ENCODE measurements around the gene MTRR.

Gene MTRR

DNA sequence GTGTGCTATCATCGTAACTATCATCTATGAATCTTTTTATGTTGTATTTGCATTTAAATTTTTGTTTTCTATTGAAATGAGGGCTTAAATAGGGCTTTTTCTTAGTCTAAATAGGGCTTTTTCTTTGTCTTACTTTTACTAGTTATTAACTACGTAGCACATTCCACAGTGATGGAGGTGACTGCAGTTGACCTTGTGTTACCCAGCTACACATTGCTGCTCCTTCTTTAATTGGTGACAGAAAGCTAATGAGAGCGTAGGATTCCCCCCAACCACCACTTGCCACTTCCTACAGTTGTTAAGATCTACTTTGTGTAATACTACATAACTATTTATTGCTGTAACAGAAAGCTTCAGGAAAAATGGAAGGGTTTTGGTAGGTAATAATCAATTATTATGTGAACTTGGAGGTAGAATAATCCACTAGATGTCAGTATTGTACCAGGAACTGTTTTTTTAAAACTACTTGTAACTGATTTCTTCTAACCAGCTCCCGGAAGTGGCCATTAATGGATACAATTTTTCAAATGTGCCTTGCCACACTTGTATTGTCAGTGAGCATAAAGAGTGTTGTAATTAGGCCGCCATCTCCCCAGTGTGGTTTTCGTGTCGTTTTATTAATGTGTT is 18.0 kb downstream of the MTRR start:
- Histone ChIP-seq H3K9me3 (ENCODE audit: control insufficient read depth, insufficient read depth, low read depth, low read length) (no peaks in the 10 kb centered on the region), H3K4me1 (ENCODE audit: control insufficient read depth, insufficient read depth, low read length) (no peaks in the 10 kb centered on the region), H3K36me3 (ENCODE audit: control insufficient read depth in 2 of 2, insufficient read depth in 1 of 2, low read length in 2 of 2) (peaks cover 59 to 85% of the 10 kb centered on the region in 2 experiments), H3K4me3 (ENCODE audit: low read depth, low read length) (no peak overlapping the region), H3K27ac (ENCODE audit: extremely low read depth, low read depth, low read length) (no peak overlapping the region)
- TF ChIP-seq ZNF239 (tag by site-specific recombination; IDR thresholded peaks at IDR 0.05): no peak
- TF ChIP-seq ZNF677 (tag by site-specific recombination; IDR thresholded peaks at IDR 0.05): no peak
- no peak for TF ChIP-seq ZNF146 (tag by site-specific recombination; IDR thresholded peaks at IDR 0.05)
- no peak for TF ChIP-seq ZNF623 (tag by site-specific recombination; IDR thresholded peaks at IDR 0.05)
- TF ChIP-seq, protein P1, sequence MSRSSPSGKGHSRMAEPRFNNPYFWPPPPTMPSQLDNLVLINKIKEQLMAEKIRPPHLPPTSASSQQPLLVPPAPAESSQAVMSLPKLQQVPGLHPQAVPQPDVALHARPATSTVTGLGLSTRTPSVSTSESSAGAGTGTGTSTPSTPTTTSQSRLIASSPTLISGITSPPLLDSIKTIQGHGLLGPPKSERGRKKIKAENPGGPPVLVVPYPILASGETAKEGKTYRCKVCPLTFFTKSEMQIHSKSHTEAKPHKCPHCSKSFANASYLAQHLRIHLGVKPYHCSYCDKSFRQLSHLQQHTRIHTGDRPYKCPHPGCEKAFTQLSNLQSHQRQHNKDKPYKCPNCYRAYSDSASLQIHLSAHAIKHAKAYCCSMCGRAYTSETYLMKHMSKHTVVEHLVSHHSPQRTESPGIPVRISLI (tag by site-specific recombination; IDR thresholded peaks at IDR 0.05): peak; percentile 39; the same call in 1 of the 2 replicates
- no peak for TF ChIP-seq KLF1 (tag by site-specific recombination; IDR thresholded peaks at IDR 0.05)
- no peak for TF ChIP-seq ZNF121 (tag by site-specific recombination; IDR thresholded peaks at IDR 0.05)
- TF ChIP-seq ZNF660 (tag by site-specific recombination; IDR thresholded peaks at IDR 0.05): 0 out of 2 replicates have a peak, but pooled peaks have one; percentile 40
- no peak for TF ChIP-seq ZNF530 (tag by site-specific recombination; IDR thresholded peaks at IDR 0.05; ENCODE audit: low read depth)
- no peak for TF ChIP-seq SP2 (tag by site-specific recombination; IDR thresholded peaks at IDR 0.05)
- TF ChIP-seq AEBP2 (tag by site-specific recombination; IDR thresholded peaks at IDR 0.05; ENCODE audit: borderline replicate concordance): no peak
- TF ChIP-seq GFI1B (tag by site-specific recombination; IDR thresholded peaks at IDR 0.05): no peak
- 0 out of 2 replicates have a peak, but pooled peaks have one; percentile 11 for TF ChIP-seq CTCF (tag by site-specific recombination; IDR thresholded peaks at IDR 0.05)
- TF ChIP-seq ZNF654 (tag by site-specific recombination; IDR thresholded peaks at IDR 0.05; ENCODE audit: low read depth): peak; percentile 82
- no peak for TF ChIP-seq ZNF830 (tag by site-specific recombination; IDR thresholded peaks at IDR 0.05; ENCODE audit: low read depth)
- ChIA-PET POLR2A (interaction anchor here (1.0 kb wide), 1 partner anchor 18 kb away, joined by 8 read pairs; the partner anchor contains the start of genes FASTKD3 and MTRR), CTCF (interaction anchor here (0.6 to 3.2 kb wide), 22 partner anchors 9 to 1665 kb away, joined by 3 to 32 read pairs (median 4); no protein-coding TSS in a partner anchor)

- Histone ChIP-seq H3K4me3 (ENCODE audit: low read depth, low read length) (no peak overlapping the region), H3K9me3 (ENCODE audit: control insufficient read depth, insufficient read depth, low read depth, low read length) (no peaks in the 10 kb centered on the region), H3K4me1 (ENCODE audit: control insufficient read depth, insufficient read depth, low read length) (no peaks in the 10 kb centered on the region), H3K36me3 (ENCODE audit: control insufficient read depth in 2 of 2, insufficient read depth in 1 of 2, low read length in 2 of 2) (peaks cover 70 to 86% of the 10 kb centered on the region in 2 experiments), H3K27ac (ENCODE audit: extremely low read depth, low read depth, low read length) (no peak overlapping the region)
- CTCF ChIA-PET: interaction anchor here (1.5 to 1.8 kb wide), 2 partner anchors 8 to 39 kb away, joined by 5 read pairs; no protein-coding TSS in a partner anchor
- POLR2A ChIA-PET: no interaction called here
- TF ChIP-seq ZNF19 (tag by site-specific recombination; IDR thresholded peaks at IDR 0.05; ENCODE audit: low read depth): no peak
- no peak for TF ChIP-seq OVOL3 (tag by site-specific recombination; IDR thresholded peaks at IDR 0.05)
- TF ChIP-seq ZNF658 (tag by site-specific recombination; IDR thresholded peaks at IDR 0.05): no peak
Measured at GRCh38 chr5:7888901-7889300, 20.0 kb downstream of the MTRR start.

GRCh38 chr5:7894439-7894838 is 25.5 kb downstream of the MTRR start:
- Histone ChIP-seq H3K4me1 (ENCODE audit: control insufficient read depth, insufficient read depth, low read length) (no peaks in the 10 kb centered on the region), H3K36me3 (ENCODE audit: control insufficient read depth in 2 of 2, insufficient read depth in 1 of 2, low read length in 2 of 2) (peaks cover 52 to 92% of the 10 kb centered on the region in 2 experiments), H3K9me3 (ENCODE audit: control insufficient read depth, insufficient read depth, low read depth, low read length) (no peaks in the 10 kb centered on the region), H3K4me3 (ENCODE audit: low read depth, low read length) (no peak overlapping the region), H3K27ac (ENCODE audit: extremely low read depth, low read depth, low read length) (no peak overlapping the region)
- ChIA-PET POLR2A (no interaction called here), CTCF (no interaction called here)
- TF ChIP-seq ZBTB21 (tag by site-specific recombination; IDR thresholded peaks at IDR 0.05) (no peak), ZNF26 (tag by site-specific recombination; IDR thresholded peaks at IDR 0.05) (no peak), ZNF324 (tag by site-specific recombination; IDR thresholded peaks at IDR 0.05) (no peak), ZNF175 (tag by site-specific recombination; IDR thresholded peaks at IDR 0.05) (no peak), ZNF561 (tag by site-specific recombination; IDR thresholded peaks at IDR 0.05; ENCODE audit: borderline replicate concordance) (no peak), SP3 (tag by site-specific recombination; IDR thresholded peaks at IDR 0.05) (no peak)
- TF ChIP-seq, protein P2, sequence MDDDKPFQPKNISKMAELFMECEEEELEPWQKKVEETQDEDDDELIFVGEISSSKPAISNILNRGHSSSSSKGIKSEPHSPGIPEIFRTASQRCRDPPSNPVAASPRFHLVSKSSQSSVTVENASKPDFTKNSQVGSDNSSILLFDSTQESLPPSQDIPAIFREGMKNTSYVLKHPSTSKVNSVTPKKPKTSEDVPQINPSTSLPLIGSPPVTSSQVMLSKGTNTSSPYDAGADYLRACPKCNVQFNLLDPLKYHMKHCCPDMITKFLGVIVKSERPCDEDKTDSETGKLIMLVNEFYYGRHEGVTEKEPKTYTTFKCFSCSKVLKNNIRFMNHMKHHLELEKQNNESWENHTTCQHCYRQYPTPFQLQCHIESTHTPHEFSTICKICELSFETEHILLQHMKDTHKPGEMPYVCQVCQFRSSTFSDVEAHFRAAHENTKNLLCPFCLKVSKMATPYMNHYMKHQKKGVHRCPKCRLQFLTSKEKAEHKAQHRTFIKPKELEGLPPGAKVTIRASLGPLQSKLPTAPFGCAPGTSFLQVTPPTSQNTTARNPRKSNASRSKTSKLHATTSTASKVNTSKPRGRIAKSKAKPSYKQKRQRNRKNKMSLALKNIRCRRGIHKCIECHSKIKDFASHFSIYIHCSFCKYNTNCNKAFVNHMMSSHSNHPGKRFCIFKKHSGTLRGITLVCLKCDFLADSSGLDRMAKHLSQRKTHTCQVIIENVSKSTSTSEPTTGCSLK (tag by site-specific recombination; IDR thresholded peaks at IDR 0.05): no peak

Measured in HEK293 (cell line).